ENCODE measurements around the gene ALAS2. TPM values are rescaled to one million over a fixed set of nuclear protein-coding genes. Genes with fewer than 3 reads are reported as not detected.
A peak's percentile ranks its signal among the peaks of the same experiment; 100 is the strongest.
"Not testable (repeated sequence)": the region's sequence is repeated elsewhere in the genome, so short reads cannot be mapped to it uniquely, and the experiment has no call there.

ALAS2 gene
- total and polyA plus RNA-seq, 3 donors from 2014 or later, result 0.16 to 0.62 (median 0.19) TPM

- Histone ChIP-seq H3K4me3 (no peak overlapping the region), H3K27me3 (no peaks in the 10 kb centered on the region)
These were observed 27.0 kb upstream of the ALAS2 start for GRCh38 chrX:55057675-55058249.

GRCh38 chrX:55056820-55057674, 26.3 kb upstream of the ALAS2 start:
- TF ChIP-seq POLR2A (IDR thresholded peaks at IDR 0.05) (no peak), CTCF (IDR thresholded peaks at IDR 0.05) (no peak)
- 32 to 35% methylated on average over 7 of the region's 7 CpGs for WGBS, 2 donors
- Histone ChIP-seq H3K27ac (no peak overlapping the region), H3K9me3 (no peaks in the 10 kb centered on the region), H3K27me3 (no peaks in the 10 kb centered on the region), H3K4me3 (no peak overlapping the region), H3K36me3 (ENCODE audit: low read depth, missing control alignments) (no peaks in the 10 kb centered on the region), H3K4me1 (no peaks in the 10 kb centered on the region)
- no peak for DNase-seq
- intact Hi-C loops (cut with DNase I; ENCODE audit: low total_unique reads), result no loop called here

More at GRCh38 chrX:55057675-55058249, 27.0 kb upstream of the ALAS2 start:
- TF ChIP-seq CTCF (IDR thresholded peaks at IDR 0.05) (peak; percentile 22 to 55 (median 47)), POLR2A (IDR thresholded peaks at IDR 0.05) (no peak)
- no peaks in the 10 kb centered on the region for H3K9me3 ChIP-seq
- no peak overlapping the region for H3K27ac ChIP-seq
- H3K4me1 ChIP-seq, result no peaks in the 10 kb centered on the region
- H3K36me3 ChIP-seq (ENCODE audit: low read depth, missing control alignments), result no peaks in the 10 kb centered on the region
- DNase-seq, result peak; percentile 25
- intact Hi-C loops (cut with DNase I; ENCODE audit: low total_unique reads), result no loop called here
- 32 to 33% methylated on average over 5 of the region's 5 CpGs for WGBS, 2 donors

- H3K36me3 ChIP-seq (ENCODE audit: low read depth, missing control alignments); H3K27me3 ChIP-seq; DNase-seq; H3K27ac ChIP-seq; H3K9me3 ChIP-seq; intact Hi-C loops (cut with DNase I; ENCODE audit: low total_unique reads); H3K4me3 ChIP-seq; H3K4me1 ChIP-seq: not testable (repeated sequence)
- 83 to 90% methylated on average over 2 of the region's 2 CpGs for WGBS, 2 donors
These were observed 19.8 kb upstream of the ALAS2 start for GRCh38 chrX:55050599-55050998.

GRCh38 chrX:55041514-55041913, 10.7 kb upstream of the ALAS2 start:
- TF ChIP-seq CTCF (IDR thresholded peaks at IDR 0.05) (no peak), POLR2A (IDR thresholded peaks at IDR 0.05) (no peak)

GRCh38 chrX:55039471-55039870, 8.7 kb upstream of the ALAS2 start:
- H3K9me3 ChIP-seq, result no peaks in the 10 kb centered on the region
- intact Hi-C loops (cut with DNase I; ENCODE audit: low total_unique reads), result no loop called here
- H3K4me1 ChIP-seq, result no peaks in the 10 kb centered on the region
- H3K27ac ChIP-seq, result no peak overlapping the region
- DNase-seq, result no peak
- H3K27me3 ChIP-seq, result no peaks in the 10 kb centered on the region
- H3K4me3 ChIP-seq, result no peak overlapping the region
- WGBS, 2 donors, result 84 to 86% methylated on average over 3 of the region's 3 CpGs
- TF ChIP-seq CTCF (IDR thresholded peaks at IDR 0.05) (no peak), POLR2A (IDR thresholded peaks at IDR 0.05) (no peak)
- no peaks in the 10 kb centered on the region for H3K36me3 ChIP-seq (ENCODE audit: low read depth, missing control alignments)

More at GRCh38 chrX:55041514-55041913, 10.7 kb upstream of the ALAS2 start:
- no peak overlapping the region for H3K27ac ChIP-seq
- WGBS, 2 donors, result 98 to 100% methylated on average over 1 to 6 of the region's 6 CpGs
- H3K4me1 ChIP-seq, result no peaks in the 10 kb centered on the region
- intact Hi-C loops (cut with DNase I; ENCODE audit: low total_unique reads), result no loop called here
- no peak overlapping the region for H3K4me3 ChIP-seq
- no peaks in the 10 kb centered on the region for H3K27me3 ChIP-seq
- no peak for DNase-seq
- no peaks in the 10 kb centered on the region for H3K36me3 ChIP-seq (ENCODE audit: low read depth, missing control alignments)
- no peaks in the 10 kb centered on the region for H3K9me3 ChIP-seq
